Measurements from ENCODE around the gene CLCA2.

GRCh38 chr1:86449103-86449502 lies 25.1 kb downstream of the CLCA2 start:
- TF ChIP-seq CTCF (IDR thresholded peaks at IDR 0.05) (no peak), EP300 (IDR thresholded peaks at IDR 0.05) (no peak)
